GM21529 (cell line): ENCODE results near the gene ARF1.
"Not testable (repeated sequence)": the region's sequence is repeated elsewhere in the genome, so short reads cannot be mapped to it uniquely, and the experiment has no call there.

Experiments
- ATAC-seq: cut with Tn5 transposase; IDR thresholded peaks from one replicate; pipeline ENCODE4 v1.9.1; 2021; ENCODE audit not compliant: unreplicated experiment

Gene ARF1

DNA sequence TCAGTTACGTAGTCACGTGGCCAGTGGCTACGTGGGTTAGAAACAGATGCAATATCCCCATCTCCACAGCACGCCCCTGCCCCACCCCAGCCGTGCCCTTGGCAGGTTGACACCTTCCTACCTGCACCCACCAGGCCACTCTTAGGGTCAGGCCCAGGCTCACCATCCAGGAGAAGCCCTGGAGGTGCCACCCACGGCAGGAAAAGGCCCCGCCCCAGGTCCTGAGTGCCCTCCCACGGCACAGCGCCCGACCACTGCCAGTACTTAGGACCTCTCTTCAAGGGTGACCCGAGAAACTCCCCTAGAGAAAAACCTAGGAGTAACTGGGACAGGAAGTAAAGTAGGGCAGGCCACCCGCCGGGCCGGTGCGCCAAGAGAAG is 19.1 kb downstream of the ARF1 start:
- peak; percentile 4 for ATAC-seq

DNA sequence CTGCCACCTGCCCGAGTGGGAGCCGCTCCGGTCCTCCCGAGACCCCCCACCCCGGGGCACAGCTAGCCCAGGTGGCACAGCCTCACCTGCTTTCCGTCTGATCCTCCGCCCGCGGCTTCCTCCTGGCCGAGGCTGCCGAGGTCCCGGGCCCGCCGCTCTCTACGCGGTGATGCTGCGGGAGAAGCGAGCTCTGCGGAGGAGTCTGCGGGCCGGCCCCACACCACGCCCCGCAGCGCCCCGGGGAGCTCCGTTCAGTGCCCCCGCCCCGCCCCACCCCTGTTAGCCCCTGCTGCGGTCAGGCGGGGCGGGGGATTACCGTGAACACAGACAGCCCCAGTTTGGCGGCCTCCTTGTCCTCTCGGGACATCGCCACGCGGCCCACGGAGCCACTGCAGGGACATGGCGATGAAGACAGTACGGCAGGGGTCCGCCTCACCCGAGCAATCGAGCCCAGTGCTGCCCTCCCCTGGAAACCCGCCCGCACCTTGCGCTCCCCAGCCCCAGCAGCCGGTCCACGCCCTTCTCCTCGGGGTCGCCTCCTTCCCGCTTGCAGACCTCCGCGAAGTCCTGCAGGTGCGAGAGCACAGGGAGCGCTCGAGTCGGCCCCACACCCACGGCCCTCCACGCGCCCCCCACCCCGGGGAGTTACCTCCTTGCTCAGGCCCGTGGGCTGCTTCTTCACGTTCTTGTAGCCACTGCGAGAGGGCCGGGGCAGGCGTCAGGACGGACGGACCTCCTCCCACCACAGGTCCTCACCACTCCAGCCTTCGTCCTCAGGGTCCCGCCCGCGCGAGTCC is 19.7 kb downstream of the ARF1 start:
- peak; percentile 35 for ATAC-seq

DNA sequence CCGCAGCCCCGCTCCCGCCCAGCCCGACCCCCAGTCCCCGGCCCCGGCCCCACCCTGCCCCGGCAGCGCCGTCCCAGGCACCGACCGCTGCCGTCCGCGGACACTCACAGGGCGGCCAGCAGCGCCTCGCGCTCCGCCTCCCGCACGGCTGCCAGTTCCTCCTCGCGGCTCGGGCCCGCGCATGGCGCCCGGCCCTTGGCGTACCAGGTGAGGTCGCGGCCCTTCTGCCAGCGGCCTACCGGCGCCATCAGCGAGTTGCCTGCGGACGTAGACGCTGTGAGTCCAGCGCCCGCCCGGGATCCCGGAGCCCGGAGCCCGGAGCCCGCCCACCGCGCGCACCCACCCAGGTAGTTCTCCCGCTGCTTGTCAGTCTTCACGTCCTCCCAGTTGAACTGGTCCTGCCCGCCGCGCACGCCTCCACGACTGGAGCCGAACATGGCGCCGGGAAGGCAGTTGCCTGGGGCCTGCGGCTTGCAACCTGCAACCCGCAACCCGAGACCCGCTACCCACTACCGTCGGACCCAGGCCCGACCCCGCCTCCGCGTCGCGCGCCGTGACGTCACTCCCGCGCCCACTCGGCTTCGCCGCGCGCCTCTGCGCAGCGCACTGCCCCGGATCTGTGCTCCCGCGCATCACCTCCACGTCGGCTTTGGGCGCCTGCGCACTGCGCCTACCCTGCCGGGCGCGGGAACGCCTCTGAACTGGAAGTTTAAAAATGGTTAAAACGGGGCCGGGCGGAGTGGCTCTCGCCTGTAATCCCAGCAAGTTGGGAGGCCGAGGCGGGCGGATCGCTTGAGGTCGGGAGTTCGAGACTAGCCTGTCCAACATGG is 20.5 kb downstream of the ARF1 start, which contains the start of gene C1orf35:
Gene C1orf35 (minus strand): TSS at position 535 of the 830 bp plus-strand sequence. CDS start 98 bp downstream, at position 437.
- ATAC-seq, result peak; percentile 62

DNA sequence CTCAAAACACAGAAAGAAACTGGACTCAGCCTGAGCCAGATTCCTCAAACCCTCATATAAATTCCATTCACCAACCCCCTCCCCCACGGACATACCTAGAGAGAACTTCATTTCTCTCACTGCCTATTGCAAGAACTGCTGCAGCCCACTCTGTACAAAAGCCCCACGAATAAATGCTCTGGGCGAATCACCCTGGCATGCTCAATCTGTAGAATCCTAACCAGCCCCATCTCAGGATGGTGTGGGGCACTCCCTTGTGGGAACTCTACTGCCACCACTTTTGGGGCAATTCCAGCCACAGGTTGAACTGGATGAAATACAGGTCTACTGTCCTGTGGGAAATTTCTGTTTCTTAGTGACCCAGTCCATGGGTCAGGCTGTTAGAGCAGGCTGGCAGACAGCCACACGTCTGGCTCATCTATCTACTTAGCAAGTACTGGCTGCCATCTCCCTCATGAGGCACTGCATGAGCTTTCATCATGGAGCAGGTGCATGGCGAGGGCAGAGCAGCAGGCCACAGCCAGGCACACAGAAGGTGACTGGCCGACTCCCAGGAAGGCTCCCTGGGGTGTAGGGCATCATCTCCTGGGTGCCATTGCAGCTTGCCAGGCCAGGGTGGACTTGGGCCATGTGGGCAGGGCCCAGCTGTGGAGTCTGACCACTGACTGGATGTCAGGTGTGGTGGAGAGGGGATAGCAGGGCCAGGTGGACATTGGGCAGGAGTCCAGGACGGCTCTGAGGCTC is 22.2 kb downstream of the ARF1 start:
- no peak for ATAC-seq

DNA sequence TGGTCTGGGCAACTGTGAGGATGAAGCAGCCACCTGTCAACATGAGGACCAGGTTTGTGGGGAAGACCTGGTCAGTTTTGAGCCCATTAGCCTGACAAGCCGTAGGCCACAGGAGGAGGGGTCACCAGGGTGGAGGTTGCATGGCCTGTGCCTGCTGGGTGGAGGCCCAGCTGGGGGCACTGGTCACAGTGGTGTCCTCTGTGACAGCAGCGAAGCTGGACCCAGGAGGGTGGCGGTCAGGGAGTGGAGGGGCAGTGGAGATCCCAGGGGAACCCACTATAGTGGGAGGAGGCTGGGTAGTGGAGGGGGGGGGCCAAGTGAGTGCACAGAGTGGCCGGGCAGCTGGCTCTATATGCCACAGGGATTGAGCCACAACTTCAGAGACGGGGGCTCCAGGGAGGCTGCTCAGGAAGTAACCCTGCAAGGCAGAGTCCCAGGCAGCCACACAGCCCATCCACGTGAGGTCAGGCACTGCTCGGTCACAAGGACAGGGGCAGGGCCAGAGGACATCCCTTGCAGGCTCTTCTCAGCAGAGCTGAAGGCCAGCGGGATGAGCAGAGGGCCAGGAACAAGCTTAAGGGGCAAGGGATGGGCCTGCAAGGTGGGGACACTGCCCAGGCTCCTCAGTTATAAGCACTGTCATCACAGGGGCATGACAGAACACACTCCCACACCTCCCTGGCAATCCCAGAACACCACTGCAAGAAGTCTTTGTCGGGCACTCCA is 22.9 kb downstream of the ARF1 start:
- no peak for ATAC-seq

DNA sequence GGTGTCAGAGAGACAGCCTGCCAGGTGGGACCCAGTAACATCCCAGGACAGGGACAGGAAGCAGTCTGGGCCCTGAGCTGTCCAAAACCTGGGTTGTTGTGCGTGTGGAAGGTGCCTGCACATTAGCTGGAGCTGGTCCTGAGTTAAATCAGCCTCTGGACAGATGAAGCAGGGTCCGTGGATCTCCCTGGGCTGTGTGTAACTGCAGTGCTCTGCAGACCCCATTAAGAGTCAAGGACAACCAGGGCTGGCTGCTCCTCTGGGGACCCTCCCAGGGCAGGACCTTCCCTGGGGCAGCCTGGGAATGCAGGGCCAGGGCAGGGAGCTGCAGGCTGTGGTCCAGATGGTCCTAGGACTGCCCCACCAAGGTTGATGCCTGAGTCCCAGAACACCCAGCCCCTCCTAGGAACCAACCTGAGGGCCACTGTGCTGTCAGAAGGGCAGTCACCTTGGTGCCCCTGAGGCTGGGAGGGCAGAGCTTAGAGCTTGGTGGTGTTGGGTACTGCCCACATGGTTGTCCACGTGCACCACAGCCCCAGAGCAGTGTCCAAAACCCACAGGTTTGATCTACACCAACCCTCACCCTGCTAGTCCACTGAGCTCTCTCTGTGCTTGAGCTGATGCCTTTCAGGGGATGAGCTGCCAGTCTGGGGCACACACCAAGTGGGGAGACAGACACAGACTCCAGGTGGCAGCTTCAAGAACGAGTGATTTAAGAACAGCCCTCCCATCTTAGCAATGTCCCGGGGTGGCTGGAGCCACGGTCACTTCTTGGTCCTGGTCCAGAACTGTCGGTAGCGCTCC is 23.7 kb downstream of the ARF1 start:
- no peak for ATAC-seq

DNA sequence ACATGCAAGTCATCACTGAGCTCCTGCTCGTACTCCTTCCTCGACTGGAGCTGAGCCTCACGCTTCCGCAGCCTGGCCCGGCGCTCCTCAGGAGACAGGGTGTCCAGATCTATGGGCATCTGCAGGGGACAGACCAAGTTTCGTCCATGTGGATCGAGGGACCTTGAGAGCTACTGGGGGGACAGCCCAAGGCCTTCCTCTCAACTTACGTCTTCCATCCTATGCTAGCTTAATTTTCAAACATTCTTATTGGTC is 24.2 kb downstream of the ARF1 start:
- ATAC-seq, result no peak

DNA sequence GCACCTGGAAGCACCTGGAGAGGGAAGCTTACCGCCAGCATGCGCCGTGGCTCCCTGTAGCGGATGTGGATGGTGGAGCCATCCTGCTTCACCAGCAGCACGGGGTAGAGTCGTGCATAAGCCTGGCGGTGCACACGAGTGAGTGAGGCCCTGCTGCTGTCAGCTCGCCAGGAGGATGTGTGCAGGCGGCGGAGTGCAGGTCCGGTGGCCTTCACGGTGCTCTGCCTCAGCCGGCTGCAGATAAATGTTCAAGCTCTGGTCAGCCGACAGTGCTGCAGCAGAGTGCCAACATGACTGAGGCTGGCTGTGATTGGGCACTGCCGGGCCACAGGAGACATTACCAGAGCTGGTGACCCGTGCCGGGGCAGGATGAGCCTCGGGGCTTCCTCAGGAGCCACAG is 25.1 kb downstream of the ARF1 start:
- ATAC-seq, result no peak

DNA sequence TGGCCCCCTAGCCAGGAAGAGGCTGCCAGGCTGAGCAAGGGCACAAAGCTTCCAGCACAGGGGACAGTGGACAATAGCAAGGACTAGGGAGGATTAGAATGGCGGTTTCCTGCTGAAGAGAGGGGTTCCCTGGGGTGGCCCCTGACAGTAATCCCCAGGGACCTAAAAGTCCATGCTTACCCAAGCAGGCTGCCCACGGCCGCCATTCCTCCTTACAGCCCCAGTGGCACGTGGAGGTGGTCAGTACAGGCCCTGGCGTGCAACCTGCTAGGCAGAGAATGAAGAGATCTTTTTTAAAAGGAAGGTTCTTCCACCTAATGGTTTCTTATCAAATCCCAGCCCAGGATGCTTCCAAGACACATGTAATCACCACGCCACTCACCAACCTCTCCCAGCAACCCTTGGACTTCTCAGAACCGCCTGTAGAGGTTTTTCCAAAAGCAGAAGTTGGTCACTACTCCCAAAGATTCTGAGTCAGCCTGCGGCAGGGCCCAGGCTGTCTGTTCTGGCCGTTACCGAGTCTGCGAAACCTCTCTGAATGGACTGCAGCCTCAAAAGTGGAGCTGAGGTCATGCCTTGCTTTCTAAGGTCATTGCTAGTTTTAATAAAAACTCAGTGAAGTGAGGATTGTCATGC is 25.7 kb downstream of the ARF1 start:
- ATAC-seq, result no peak

DNA sequence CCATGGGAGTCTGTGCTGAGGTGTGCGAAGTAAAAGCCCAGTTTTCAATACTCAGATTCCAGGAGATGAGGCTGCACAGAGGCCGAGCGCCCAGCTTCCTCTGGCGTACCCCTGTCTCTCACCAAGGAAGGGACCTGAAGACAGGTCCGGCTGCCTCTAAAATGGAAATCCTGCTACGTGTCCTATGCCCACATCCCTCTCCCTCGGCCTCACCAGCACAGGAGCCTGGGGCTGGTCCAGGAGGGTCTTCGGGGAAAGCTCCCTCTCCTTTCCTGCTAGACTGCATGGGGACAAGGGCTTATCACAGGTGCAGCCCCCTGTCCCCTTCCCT is 26.2 kb downstream of the ARF1 start:
- no peak for ATAC-seq

DNA sequence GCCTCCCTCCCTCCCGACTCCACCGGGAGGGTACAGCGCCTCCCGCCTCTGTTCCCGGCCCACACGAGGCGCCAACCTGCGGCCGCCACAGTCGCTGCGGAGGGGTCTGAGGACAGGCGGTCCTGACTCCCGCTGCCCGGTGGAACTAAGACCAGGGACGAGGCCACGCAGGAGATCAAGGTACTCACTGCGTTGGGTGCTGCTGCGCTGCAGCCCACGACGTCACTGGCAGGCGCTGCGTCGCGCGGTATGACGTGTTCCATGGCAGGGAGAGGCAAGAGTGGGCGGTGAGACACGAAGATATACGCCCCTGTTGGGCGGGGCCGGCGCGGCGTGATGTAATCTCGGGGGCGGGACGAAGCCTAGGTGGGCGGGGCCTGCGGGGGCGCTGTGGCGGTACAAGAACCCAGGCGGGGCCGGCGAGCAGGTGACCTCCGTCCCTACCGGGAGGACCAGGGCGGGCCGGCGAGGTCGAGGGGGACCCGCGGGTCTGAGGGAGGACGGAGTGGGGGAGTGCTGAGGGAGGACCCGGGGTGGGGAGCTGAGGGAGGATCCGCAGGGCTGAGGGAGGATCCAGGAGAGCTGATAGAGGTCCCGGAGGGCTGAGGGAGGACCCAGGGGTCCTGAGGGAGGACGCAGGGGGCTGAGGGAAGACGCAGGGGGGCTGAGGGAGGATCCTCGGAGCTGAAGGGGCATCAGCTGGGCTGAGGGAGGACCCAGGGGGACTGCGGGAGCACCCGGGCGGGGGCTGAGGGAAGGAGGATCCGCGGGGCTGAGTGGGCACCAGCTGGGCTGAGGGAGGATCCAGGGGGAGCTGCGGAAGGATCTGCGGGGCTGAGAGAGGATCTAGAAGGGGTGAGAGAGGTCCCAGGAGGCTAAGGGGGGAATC is 26.8 kb downstream of the ARF1 start, which contains the start of gene MRPL55:
Gene MRPL55 (minus strand): TSS at position 227 of the 889 bp plus-strand sequence. CDS start 1,039 bp downstream, outside the sequence.
- peak; percentile 85 for ATAC-seq

DNA sequence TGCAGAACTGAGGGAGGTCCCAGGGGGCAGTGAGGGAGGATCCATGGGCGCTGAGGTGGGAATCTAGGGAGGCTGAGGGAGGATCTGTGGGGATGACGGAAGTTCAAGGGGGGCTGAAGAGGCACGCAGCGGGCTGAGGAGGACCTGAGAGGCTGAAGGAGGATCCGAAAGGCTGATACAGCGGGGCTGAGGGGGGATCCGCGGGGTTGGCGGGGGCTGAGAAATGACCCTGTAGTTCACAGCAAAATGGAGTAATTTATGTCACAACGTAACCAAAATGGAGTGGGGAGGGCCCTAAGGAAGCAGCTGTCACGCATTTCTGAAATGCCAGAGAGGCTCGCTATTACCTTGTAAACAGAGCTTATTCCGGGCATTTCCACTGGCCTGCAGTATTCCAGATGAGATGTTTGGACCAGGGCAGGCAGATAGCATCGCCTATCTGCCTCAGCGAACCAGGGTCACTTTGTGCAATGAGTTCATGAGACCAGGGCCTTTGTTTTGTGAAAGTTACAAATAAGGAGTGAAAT is 27.5 kb downstream of the ARF1 start:
- ATAC-seq, result no peak

DNA sequence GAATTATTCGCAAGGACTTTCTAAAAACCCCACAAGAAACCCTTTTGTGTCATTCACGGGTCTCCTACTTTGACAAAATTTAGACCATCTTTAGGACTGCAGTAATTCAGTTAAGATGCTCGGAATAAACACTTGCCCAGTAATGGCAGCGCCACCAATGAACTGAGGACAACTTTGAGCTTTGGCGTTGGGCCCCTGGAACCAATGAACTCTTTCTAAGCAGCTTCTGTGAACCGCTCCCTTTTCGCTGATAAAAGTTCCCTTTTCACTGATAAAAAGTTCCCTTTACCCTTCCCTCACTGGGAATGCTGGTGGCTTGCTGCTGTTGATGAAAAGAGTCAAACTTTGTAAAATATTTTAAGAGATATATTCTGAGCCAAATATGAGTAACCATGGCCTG is 28.0 kb downstream of the ARF1 start:
- no peak for ATAC-seq

DNA sequence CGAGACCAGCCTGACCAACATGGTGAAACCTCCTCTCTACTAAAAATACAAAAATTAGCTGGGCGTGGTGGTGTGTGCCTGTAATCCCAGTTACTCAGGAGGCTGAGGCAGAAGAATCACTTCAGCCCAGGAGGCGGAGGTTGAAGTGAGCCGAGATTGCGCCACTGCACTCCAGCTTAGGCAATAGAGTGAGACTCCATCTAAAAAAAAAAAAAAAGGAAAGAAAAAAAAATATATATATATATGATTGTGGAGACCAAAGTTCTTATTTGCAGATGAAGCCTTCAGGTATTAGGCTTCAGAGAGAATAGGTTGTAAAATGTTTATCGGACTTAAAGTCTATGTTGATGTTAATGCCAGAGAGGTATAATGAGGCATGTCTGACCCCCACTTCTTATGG is 28.8 kb downstream of the ARF1 start:
- not testable (repeated sequence) for ATAC-seq

DNA sequence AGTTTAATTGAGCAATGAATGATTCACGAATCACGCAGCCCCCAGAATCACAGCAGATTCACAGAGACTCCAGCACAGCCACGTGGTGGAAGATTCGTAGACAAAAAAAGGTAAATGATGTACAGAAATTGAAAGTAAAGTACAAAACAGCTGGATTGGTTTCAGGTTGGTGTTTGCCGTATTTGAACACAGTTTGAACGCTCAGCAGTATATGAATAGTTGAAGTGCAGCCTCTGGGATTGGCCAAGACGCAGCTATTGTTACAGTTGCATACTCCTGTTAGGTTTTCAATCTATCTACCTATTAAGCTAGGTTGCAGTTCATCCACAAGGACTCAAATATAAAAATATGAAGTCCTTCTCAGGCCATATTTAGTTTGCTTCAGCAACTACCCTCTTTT is 29.7 kb downstream of the ARF1 start:
- no peak for ATAC-seq

DNA sequence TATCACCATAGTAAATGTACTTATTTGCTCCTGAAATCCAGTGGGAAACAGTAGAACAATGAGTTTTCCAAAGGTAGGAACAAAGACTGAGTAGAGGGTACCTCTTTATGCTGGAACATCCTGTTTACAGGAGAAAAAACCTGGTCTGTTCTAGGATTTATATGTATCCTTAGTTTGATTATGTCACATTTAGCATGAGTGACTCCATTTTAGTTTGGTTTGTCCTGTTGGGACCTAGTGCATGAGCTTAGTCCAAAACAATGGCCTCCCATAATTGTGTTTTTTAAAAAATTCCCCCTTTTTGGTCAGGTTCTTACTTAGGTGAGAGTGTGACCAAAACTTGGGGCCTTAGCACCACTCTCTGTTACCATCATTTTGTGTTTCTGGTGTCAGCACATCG is 30.1 kb downstream of the ARF1 start:
- no peak for ATAC-seq

DNA sequence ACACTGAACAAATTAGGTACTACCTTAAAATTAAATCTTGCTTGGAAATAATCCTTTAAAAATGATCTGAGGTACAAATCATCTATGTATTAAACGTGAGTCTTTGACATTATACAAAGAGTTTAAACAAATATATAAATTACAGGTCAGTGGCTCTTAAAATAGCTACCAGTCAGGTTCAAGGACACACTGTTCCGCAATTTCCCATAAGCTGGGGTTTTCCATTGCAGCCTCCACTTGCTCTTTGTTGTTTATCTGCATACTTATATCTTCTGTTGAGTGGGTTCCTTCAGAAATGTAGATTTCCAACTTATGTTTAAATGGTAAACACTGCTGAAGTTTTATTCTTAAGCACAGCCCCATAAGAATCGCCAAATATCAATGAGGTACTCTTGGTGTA is 32.3 kb downstream of the ARF1 start:
- ATAC-seq, result no peak

DNA sequence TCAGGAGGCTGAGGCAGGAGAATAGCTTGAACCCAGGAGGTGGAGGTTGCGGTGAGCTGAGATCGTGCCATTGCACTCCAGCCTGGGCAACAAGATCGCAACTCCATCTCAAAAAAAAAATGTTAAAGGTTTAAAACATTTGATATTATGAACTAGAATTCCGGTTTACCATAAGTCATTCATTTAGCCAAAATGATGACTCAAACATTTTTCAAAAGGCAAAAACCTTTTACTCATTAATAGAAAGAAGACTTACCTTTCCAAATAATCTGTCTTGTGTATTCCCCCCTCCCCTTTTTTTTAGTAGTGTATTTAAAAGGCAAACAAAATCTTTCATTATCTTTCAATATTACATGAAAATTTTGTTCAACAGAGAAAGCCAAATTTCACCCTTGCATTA is 34.8 kb downstream of the ARF1 start:
- no peak for ATAC-seq

DNA sequence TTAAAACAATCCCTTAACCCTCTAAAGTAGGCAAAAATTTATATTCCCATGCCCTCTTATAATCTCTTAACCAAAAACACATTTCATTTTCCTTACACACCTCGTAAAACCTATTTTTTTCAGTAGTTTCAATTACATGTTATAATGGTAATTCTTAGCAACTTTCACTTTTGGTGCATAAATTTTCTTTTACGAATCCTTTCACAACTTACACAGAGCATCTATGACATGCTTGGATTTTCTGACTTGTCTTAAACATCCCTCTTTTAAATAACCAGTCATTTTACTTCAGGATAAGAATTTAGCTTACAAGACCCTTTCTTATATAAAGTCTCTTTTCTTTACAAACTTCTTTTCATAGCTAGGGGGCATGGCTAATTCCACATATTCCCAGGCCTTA is 35.5 kb downstream of the ARF1 start:
- no peak for ATAC-seq
